ENCODE data around the gene PAPPA. TPM values are rescaled to one million over a fixed set of nuclear protein-coding genes. Genes with fewer than 3 reads are reported as not detected.

Gene PAPPA
- total RNA-seq, 2 experiments from 2014 or later: not detected

GRCh38 chr9:116358251-116358650 is 204.7 kb downstream of the PAPPA start:
- POLR2A ChIA-PET: no interaction called here
- CTCF ChIA-PET: no interaction called here
- no peaks in the 10 kb centered on the region for H3K36me3 Mint-ChIP-seq (ENCODE audit: low read depth)
- TF ChIP-seq, protein P1, sequence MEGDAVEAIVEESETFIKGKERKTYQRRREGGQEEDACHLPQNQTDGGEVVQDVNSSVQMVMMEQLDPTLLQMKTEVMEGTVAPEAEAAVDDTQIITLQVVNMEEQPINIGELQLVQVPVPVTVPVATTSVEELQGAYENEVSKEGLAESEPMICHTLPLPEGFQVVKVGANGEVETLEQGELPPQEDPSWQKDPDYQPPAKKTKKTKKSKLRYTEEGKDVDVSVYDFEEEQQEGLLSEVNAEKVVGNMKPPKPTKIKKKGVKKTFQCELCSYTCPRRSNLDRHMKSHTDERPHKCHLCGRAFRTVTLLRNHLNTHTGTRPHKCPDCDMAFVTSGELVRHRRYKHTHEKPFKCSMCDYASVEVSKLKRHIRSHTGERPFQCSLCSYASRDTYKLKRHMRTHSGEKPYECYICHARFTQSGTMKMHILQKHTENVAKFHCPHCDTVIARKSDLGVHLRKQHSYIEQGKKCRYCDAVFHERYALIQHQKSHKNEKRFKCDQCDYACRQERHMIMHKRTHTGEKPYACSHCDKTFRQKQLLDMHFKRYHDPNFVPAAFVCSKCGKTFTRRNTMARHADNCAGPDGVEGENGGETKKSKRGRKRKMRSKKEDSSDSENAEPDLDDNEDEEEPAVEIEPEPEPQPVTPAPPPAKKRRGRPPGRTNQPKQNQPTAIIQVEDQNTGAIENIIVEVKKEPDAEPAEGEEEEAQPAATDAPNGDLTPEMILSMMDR (IDR thresholded peaks at IDR 0.05): no peak
- no peaks in the 10 kb centered on the region for H3K27me3 Mint-ChIP-seq
- intact Hi-C loops (cut with micrococcal nuclease): no loop called here
- H3K4me3 Mint-ChIP-seq: no peak overlapping the region
- DNase-seq (no peak), ATAC-seq (no peak)
- no peak overlapping the region for H3K27ac Mint-ChIP-seq
- no peaks in the 10 kb centered on the region for H3K4me1 Mint-ChIP-seq (ENCODE audit: low read depth)
- no peaks in the 10 kb centered on the region for H3K9me3 Mint-ChIP-seq

GRCh38 chr9:116360016-116360415 is 206.4 kb downstream of the PAPPA start:
- Mint-ChIP-seq H3K9me3 (no peaks in the 10 kb centered on the region), H3K27me3 (no peaks in the 10 kb centered on the region), H3K36me3 (ENCODE audit: low read depth) (no peaks in the 10 kb centered on the region), H3K4me1 (ENCODE audit: low read depth) (no peaks in the 10 kb centered on the region), H3K27ac (no peak overlapping the region), H3K4me3 (no peak overlapping the region)
- POLR2A ChIA-PET: no interaction called here
- TF ChIP-seq, protein P1 (IDR thresholded peaks at IDR 0.05): no peak
- DNase-seq (no peak), ATAC-seq (no peak)
- CTCF ChIA-PET: no interaction called here
- intact Hi-C loops (cut with micrococcal nuclease): no loop called here

DNA sequence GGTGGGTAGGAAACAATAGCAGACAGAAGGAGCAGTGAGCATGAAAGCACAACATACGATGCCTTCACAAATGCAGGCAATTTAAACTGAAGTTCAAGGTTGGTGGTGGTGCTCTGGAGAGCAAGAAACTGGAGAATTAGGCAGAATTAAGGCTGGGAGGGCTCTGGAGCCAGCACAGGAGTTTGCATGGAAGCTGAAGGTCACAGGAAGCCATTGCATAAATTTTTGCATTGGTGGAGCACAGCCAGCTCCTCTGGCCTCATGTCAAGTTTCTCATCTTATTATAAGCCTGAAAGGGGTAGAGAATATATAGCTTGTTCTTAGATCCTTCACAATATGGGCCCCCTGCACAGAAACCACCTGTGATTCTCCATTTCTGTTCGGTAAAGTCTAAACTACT is 207.4 kb downstream of the PAPPA start:
- H3K27ac Mint-ChIP-seq: no peak overlapping the region
- no peaks in the 10 kb centered on the region for H3K4me1 Mint-ChIP-seq (ENCODE audit: low read depth)
- no peaks in the 10 kb centered on the region for H3K27me3 Mint-ChIP-seq
- no peak overlapping the region for H3K4me3 Mint-ChIP-seq
- CTCF ChIA-PET: no interaction called here
- no peaks in the 10 kb centered on the region for H3K36me3 Mint-ChIP-seq (ENCODE audit: low read depth)
- TF ChIP-seq, protein P1 (IDR thresholded peaks at IDR 0.05): no peak
- ATAC-seq (no peak), DNase-seq (no peak)
- no peaks in the 10 kb centered on the region for H3K9me3 Mint-ChIP-seq
- POLR2A ChIA-PET: no interaction called here
- intact Hi-C loops (cut with micrococcal nuclease): no loop called here

DNA sequence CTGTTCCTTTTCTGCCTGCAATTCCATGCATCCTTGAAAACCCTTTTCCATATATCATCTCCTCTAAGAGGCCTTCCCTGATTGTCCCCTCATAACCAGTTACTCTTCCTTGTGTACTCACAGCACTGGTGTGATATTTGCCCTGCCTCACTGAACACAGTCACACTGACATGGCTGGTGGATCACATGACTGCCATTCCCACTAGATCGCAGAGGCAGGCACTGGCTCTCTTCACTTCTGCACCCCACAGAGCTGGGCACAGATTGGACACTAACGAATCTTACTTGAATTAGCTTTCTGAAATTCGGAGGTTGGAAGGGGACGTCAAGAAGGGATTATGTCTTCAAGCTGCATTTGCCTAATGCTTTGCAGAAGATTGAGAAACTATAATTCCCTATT is 208.0 kb downstream of the PAPPA start:
- H3K4me3 Mint-ChIP-seq: no peak overlapping the region
- ChIA-PET CTCF (no interaction called here), POLR2A (no interaction called here)
- no peaks in the 10 kb centered on the region for H3K36me3 Mint-ChIP-seq (ENCODE audit: low read depth)
- ATAC-seq (no peak), DNase-seq (no peak)
- no peak overlapping the region for H3K27ac Mint-ChIP-seq
- TF ChIP-seq, protein P1 (IDR thresholded peaks at IDR 0.05): no peak
- intact Hi-C loops (cut with micrococcal nuclease): no loop called here
- H3K9me3 Mint-ChIP-seq: no peaks in the 10 kb centered on the region
- H3K27me3 Mint-ChIP-seq: no peaks in the 10 kb centered on the region
- no peaks in the 10 kb centered on the region for H3K4me1 Mint-ChIP-seq (ENCODE audit: low read depth)

- no peaks in the 10 kb centered on the region for H3K4me1 Mint-ChIP-seq (ENCODE audit: low read depth)
- POLR2A ChIA-PET: no interaction called here
- no peak for ATAC-seq
- no peaks in the 10 kb centered on the region for H3K36me3 Mint-ChIP-seq (ENCODE audit: low read depth)
- H3K4me3 Mint-ChIP-seq: no peak overlapping the region
- TF ChIP-seq, protein P1 (IDR thresholded peaks at IDR 0.05): no peak
- CTCF ChIA-PET: no interaction called here
- DNase-seq: no peak
- intact Hi-C loops (cut with micrococcal nuclease): no loop called here
- H3K9me3 Mint-ChIP-seq: no peaks in the 10 kb centered on the region
- H3K27me3 Mint-ChIP-seq: no peaks in the 10 kb centered on the region
- H3K27ac Mint-ChIP-seq: no peak overlapping the region
Observed at GRCh38 chr9:116362493-116362892, 208.9 kb downstream of the PAPPA start.
